ENCODE data around the gene TSPAN18.

DNA sequence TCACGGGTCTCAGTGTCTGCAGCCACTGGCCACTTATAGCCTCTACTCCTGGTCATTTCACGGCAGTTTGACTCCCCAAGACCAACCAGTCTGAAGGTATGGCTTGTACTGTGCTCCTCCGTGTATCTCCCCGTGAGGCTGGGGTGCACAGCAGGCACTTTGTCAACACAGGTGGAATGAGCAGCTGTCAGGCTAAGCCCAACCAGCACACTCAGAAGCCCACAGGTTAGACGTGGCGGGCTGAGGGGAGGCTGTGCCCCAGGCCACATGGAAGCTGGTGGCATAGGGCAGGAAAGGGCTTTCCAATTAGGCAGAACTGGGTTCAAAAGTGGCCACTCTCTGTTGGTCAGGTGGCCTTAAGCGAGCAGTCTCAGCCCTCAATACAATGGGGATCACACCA, 216.9 kb downstream of the TSPAN18 start:
- TF ChIP-seq, protein P1, sequence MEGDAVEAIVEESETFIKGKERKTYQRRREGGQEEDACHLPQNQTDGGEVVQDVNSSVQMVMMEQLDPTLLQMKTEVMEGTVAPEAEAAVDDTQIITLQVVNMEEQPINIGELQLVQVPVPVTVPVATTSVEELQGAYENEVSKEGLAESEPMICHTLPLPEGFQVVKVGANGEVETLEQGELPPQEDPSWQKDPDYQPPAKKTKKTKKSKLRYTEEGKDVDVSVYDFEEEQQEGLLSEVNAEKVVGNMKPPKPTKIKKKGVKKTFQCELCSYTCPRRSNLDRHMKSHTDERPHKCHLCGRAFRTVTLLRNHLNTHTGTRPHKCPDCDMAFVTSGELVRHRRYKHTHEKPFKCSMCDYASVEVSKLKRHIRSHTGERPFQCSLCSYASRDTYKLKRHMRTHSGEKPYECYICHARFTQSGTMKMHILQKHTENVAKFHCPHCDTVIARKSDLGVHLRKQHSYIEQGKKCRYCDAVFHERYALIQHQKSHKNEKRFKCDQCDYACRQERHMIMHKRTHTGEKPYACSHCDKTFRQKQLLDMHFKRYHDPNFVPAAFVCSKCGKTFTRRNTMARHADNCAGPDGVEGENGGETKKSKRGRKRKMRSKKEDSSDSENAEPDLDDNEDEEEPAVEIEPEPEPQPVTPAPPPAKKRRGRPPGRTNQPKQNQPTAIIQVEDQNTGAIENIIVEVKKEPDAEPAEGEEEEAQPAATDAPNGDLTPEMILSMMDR (IDR thresholded peaks at IDR 0.05): no peak
- no peak for TF ChIP-seq POLR2AphosphoS5 (IDR thresholded peaks at IDR 0.05)
- TF ChIP-seq EP300 (IDR thresholded peaks at IDR 0.05; ENCODE audit: low read depth): no peak

Measured in transverse colon (tissue), 4 donors.